B cell (primary cell): Measurements from ENCODE around the gene RMDN2. TPM values are rescaled to one million over a fixed set of nuclear protein-coding genes. Genes with fewer than 3 reads are reported as not detected.

Experiments
- ATAC-seq: fragments of 200-7000 bp; cut with Tn5 transposase; one replicate; pipeline ENCODE4 v1.10.0; 2021; ENCODE audit warnings: low read depth, mild to moderate bottlenecking, moderate number of reproducible peaks, moderate library complexity
- CTCF ChIA-PET: fragments of 350-600 bp; sonication (Branson Sonifier 250); formaldehyde crosslinking; loops from one replicate; lab custom pipeline; 2021; ENCODE audit warnings: antibody characterized with exemption, inconsistent platforms; lab: Charles Lee
- POLR2A ChIA-PET: fragments of 350-600 bp; sonication (Branson Sonifier 250); formaldehyde crosslinking; loops from one replicate; lab custom pipeline; 2021; ENCODE audit warnings: antibody characterized with exemption; lab: Charles Lee
- DNase-seq: peaks from one replicate; pipeline ENCODE4 v3.0.0; 2013
- H2AFZ ChIP-seq: 2 replicates; pipeline ENCODE4 v1.6.1; 2012; ENCODE audit warnings: mild to moderate bottlenecking, low read depth, low read length; ENCODE audit not compliant: insufficient read depth, poor library complexity, severe bottlenecking
- H3K27ac ChIP-seq, 2 donors: 1 replicate in 1 of 2; 2 replicates in 1 of 2; pipeline ENCODE4 v1.5.1; 2012 to 2013; ENCODE audit warnings: low read length in 2 of 2, mild to moderate bottlenecking in 2 of 2, moderate library complexity in 1 of 2
- H3K27me3 ChIP-seq, 4 experiments: fragments of 200-600 bp in 1 of 4; sonication (generic) in 1 of 4; replicated peaks in 1 of 4; 1 replicate in 2 of 4; 2 replicates in 2 of 4; pipeline versions ENCODE4 v1.6.1 to v1.7.0; 2013 to 2016; ENCODE audit warnings: low read length in 3 of 4, mild to moderate bottlenecking in 2 of 4, mixed read lengths in 1 of 4, moderate library complexity in 1 of 4; ENCODE audit not compliant: insufficient read depth in 4 of 4, control insufficient read depth in 3 of 4; ENCODE audit errors: control extremely low read depth in 1 of 4
- H3K36me3 ChIP-seq, 2 experiments: replicated peaks in 1 of 2; 1 replicate in 1 of 2; 2 replicates in 1 of 2; pipeline versions ENCODE4 v1.6.1 to v1.7.1; 2013; ENCODE audit warnings: low read length in 1 of 2; ENCODE audit not compliant: insufficient read depth in 2 of 2, control insufficient read depth in 1 of 2; ENCODE audit errors: control extremely low read depth in 1 of 2, extremely low read depth in 1 of 2
- H3K4me1 ChIP-seq, 2 donors: fragments of 200-600 bp in 1 of 2; sonication (generic) in 1 of 2; 1 replicate in 1 of 2; 2 replicates in 1 of 2; pipeline versions ENCODE4 v1.5.1 to v1.6.1; 2013 to 2017; ENCODE audit warnings: low read length in 2 of 2; ENCODE audit not compliant: control insufficient read depth in 2 of 2, insufficient read depth in 2 of 2
- H3K4me2 ChIP-seq: replicated peaks from 2 replicates; pipeline ENCODE3; 2012; ENCODE audit warnings: mild to moderate bottlenecking, low read depth, low read length; ENCODE audit not compliant: poor library complexity, severe bottlenecking
- H3K4me3 ChIP-seq, 5 experiments: fragments of 200-600 bp in 1 of 5; sonication (generic) in 1 of 5; 1 replicate in 3 of 5; 2 replicates in 2 of 5; pipeline versions ENCODE4 v1.5.1 to v1.7.0; 2011 to 2016; ENCODE audit warnings: low read length in 4 of 5, mild to moderate bottlenecking in 4 of 5, low read depth in 2 of 5, control low read depth in 1 of 5, moderate library complexity in 1 of 5; ENCODE audit not compliant: insufficient read depth in 1 of 5; ENCODE audit errors: control extremely low read depth in 1 of 5, extremely low read depth in 1 of 5
- H3K79me2 ChIP-seq: fragments of 200-600 bp; sonication (generic); one replicate; pipeline ENCODE4 v1.6.0; 2016; ENCODE audit warnings: low read length; ENCODE audit not compliant: control insufficient read depth, insufficient read depth
- H3K9ac ChIP-seq: fragments of 200-600 bp; sonication (generic); 2 replicates; pipeline ENCODE4 v1.6.1; 2017; ENCODE audit warnings: mild to moderate bottlenecking, low read length, moderate library complexity
- H3K9me3 ChIP-seq, 3 donors: one replicate each; pipeline versions ENCODE4 v1.6.1 to v1.7.1; 2013; ENCODE audit warnings: low read length in 2 of 3; ENCODE audit not compliant: control insufficient read depth in 2 of 3, insufficient read depth in 1 of 3; ENCODE audit errors: control extremely low read depth in 1 of 3
- H4K20me1 ChIP-seq: 2 replicates; pipeline ENCODE4 v1.6.0; 2012; ENCODE audit warnings: mild to moderate bottlenecking, low read length; ENCODE audit not compliant: insufficient read depth, control insufficient read depth, poor library complexity, severe bottlenecking
- H3K27ac Mint-ChIP-seq: one replicate; pipeline ENCODE4 v1.8.0; 2021; ENCODE audit warnings: mixed read lengths
- H3K27me3 Mint-ChIP-seq: one replicate; pipeline ENCODE4 v1.8.0; 2021; ENCODE audit warnings: mixed read lengths
- H3K4me1 Mint-ChIP-seq: one replicate; pipeline ENCODE4 v1.8.0; 2021; ENCODE audit warnings: mixed read lengths
- H3K4me3 Mint-ChIP-seq: one replicate; pipeline ENCODE4 v1.8.0; 2021; ENCODE audit warnings: mixed read lengths
- H3K9me3 Mint-ChIP-seq: one replicate; pipeline ENCODE4 v1.8.0; 2022; ENCODE audit warnings: mixed read lengths; ENCODE audit not compliant: insufficient read depth
- EZH2 ChIP-seq: IDR thresholded peaks from 2 replicates; pipeline ENCODE4 v1.6.1; 2012; ENCODE audit warnings: borderline replicate concordance, low read depth, mild to moderate bottlenecking, moderate library complexity, low read length; ENCODE audit not compliant: insufficient read depth, poor library complexity, severe bottlenecking
- WGBS: methylation state at CpG from one replicate; pipeline ENCODE4 v1.1.5; 2013; ENCODE audit warnings: missing lambda C conversion rate; ENCODE audit not compliant: insufficient coverage; 5-methylcytosine and 5-hydroxymethylcytosine counted together
- intact Hi-C: fragments of 100-400 bp; cut with micrococcal nuclease; formaldehyde crosslinking; loops from one replicate; pipeline ENCODE4 v1.10.0; 2022
- polyA plus RNA-seq: library from polyadenylated mRNA; depleted of rRNA; stranded (reverse); fragments of >200 nt; gene quantifications from 2 replicates; pipeline ENCODE4 v1.2.3, GENCODE V29; 2012
- total RNA-seq, 2 donors: library from RNA; stranded (reverse); fragments of 120-200 nt in 1 of 2; gene quantifications; 1 replicate in 1 of 2; 2 replicates in 1 of 2; pipeline versions ENCODE4 v1.2.3 to v1.2.4, GENCODE V29; 2013 to 2022
- TF ChIP-seq, protein P1 (sequence below): fragments of 200-600 bp; IDR thresholded peaks from one replicate; pipeline ENCODE4 v1.8.0; 2022; ENCODE audit warnings: antibody characterized with exemption, mild to moderate bottlenecking

RMDN2 gene
- total and polyA plus RNA-seq, 2 donors (not counting 1 experiment from before 2014, with no cell fraction given), result 6.4 to 6.6 TPM

- POLR2A ChIA-PET, result no interaction called here
- H3K4me3 ChIP-seq, result no peak overlapping the region
- no peak overlapping the region for H3K27ac Mint-ChIP-seq
- H3K9ac ChIP-seq, result no peak overlapping the region
- H3K9me3 Mint-ChIP-seq, result peaks cover 4% of the 10 kb centered on the region
- no peak overlapping the region for H3K4me2 ChIP-seq
- H4K20me1 ChIP-seq, result no peaks in the 10 kb centered on the region
- H2AFZ ChIP-seq, result no peak overlapping the region
- H3K9me3 ChIP-seq, result peaks cover 0 to 11% (median 6%) of the 10 kb centered on the region in 3 donors
- H3K27ac ChIP-seq, result no peak overlapping the region
- no peaks in the 10 kb centered on the region for H3K36me3 ChIP-seq
- DNase-seq (no peak), ATAC-seq (no peak)
- peaks cover 2% of the 10 kb centered on the region for H3K4me1 Mint-ChIP-seq
- WGBS, result no CpG with 5 or more reads among the region's 3 CpGs
- no peak overlapping the region for H3K4me3 Mint-ChIP-seq
- TF ChIP-seq EZH2, result no peak
- TF ChIP-seq, protein P1, sequence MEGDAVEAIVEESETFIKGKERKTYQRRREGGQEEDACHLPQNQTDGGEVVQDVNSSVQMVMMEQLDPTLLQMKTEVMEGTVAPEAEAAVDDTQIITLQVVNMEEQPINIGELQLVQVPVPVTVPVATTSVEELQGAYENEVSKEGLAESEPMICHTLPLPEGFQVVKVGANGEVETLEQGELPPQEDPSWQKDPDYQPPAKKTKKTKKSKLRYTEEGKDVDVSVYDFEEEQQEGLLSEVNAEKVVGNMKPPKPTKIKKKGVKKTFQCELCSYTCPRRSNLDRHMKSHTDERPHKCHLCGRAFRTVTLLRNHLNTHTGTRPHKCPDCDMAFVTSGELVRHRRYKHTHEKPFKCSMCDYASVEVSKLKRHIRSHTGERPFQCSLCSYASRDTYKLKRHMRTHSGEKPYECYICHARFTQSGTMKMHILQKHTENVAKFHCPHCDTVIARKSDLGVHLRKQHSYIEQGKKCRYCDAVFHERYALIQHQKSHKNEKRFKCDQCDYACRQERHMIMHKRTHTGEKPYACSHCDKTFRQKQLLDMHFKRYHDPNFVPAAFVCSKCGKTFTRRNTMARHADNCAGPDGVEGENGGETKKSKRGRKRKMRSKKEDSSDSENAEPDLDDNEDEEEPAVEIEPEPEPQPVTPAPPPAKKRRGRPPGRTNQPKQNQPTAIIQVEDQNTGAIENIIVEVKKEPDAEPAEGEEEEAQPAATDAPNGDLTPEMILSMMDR, result no peak
- intact Hi-C loops, result no loop called here
- H3K79me2 ChIP-seq, result peaks cover 14% of the 10 kb centered on the region
- no peaks in the 10 kb centered on the region for H3K4me1 ChIP-seq
- H3K27me3 Mint-ChIP-seq, result no peaks in the 10 kb centered on the region
- H3K27me3 ChIP-seq, result no peaks in the 10 kb centered on the region
- CTCF ChIA-PET, result no interaction called here
Observed at GRCh38 chr2:37966326-37966725, 41.2 kb downstream of the RMDN2 start.

DNA sequence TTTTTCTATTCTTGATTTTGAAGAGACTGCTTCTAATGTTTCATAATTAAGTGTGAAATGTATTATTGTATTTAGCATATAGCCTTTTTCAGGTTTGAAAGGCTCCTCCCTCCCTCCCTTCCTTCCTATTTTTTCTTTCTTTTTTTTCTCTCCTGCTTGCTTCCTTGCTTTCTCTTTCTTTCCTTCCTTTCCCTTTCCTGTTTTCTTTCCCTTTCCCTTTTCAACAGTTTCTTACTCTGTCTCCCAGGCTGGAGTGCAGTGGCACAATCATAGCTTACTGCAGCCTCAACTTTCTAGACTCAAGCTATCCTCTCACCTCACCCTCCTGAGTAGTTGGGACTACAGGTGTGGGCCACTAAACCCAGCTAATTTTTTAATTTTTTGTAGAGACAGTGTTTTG, 44.6 kb downstream of the RMDN2 start:
- peaks cover 4% of the 10 kb centered on the region for H3K9me3 Mint-ChIP-seq
- ATAC-seq (no peak), DNase-seq (no peak)
- no peaks in the 10 kb centered on the region for H3K36me3 ChIP-seq
- peaks cover 0 to 6% (median 4%) of the 10 kb centered on the region in 3 donors for H3K9me3 ChIP-seq
- no peak overlapping the region for H2AFZ ChIP-seq
- H3K4me1 ChIP-seq, result no peaks in the 10 kb centered on the region
- H3K27me3 Mint-ChIP-seq, result no peaks in the 10 kb centered on the region
- H3K4me3 ChIP-seq, result no peak overlapping the region
- H3K4me2 ChIP-seq, result no peak overlapping the region
- no peaks in the 10 kb centered on the region for H4K20me1 ChIP-seq
- no peak overlapping the region for H3K4me3 Mint-ChIP-seq
- TF ChIP-seq, protein P1, result no peak
- no peak for TF ChIP-seq EZH2
- intact Hi-C loops, result no loop called here
- H3K4me1 Mint-ChIP-seq, result peaks cover 2% of the 10 kb centered on the region
- POLR2A ChIA-PET, result no interaction called here
- no peak overlapping the region for H3K27ac ChIP-seq
- peaks cover 2% of the 10 kb centered on the region for H3K79me2 ChIP-seq
- H3K27me3 ChIP-seq, result no peaks in the 10 kb centered on the region
- H3K27ac Mint-ChIP-seq, result no peak overlapping the region
- H3K9ac ChIP-seq, result no peak overlapping the region
- CTCF ChIA-PET, result interaction anchor here (1.4 kb wide), 1 partner anchor 12 kb away, joined by 3 read pairs; no protein-coding TSS in a partner anchor
